ENCODE data around the gene PIGS. TPM values are rescaled to one million over a fixed set of nuclear protein-coding genes. Genes with fewer than 3 reads are reported as not detected.

Gene PIGS
- total RNA-seq, 2 experiments from 2014 or later = 73.8 to 76.4 TPM

GRCh38 chr17:28513476-28513875, 57.8 kb downstream of the PIGS start:
- POLR2A ChIA-PET = no interaction called here

GRCh38 chr17:28511858-28512461, 59.4 kb downstream of the PIGS start:
- POLR2A ChIA-PET = no interaction called here
- Mint-ChIP-seq H3K27ac (no peak overlapping the region), H3K9me3 (no peaks in the 10 kb centered on the region), H3K4me1 (ENCODE audit: low read depth) (no peaks in the 10 kb centered on the region), H3K4me3 (no peak overlapping the region), H3K36me3 (ENCODE audit: low read depth) (no peaks in the 10 kb centered on the region), H3K27me3 (peaks cover 40% of the 10 kb centered on the region)
- H3K36me3 ChIP-seq (ENCODE audit: insufficient read depth, low read length) = no peaks in the 10 kb centered on the region
- intact Hi-C loops (cut with DNase I, micrococcal nuclease) = no loop called here
- no peak for TF ChIP-seq CTCF (IDR thresholded peaks at IDR 0.05)
- H3K27me3 ChIP-seq (ENCODE audit: control insufficient read depth in 1 of 2, insufficient read depth in 2 of 2, low read length in 2 of 2) = peaks cover 7 to 16% of the 10 kb centered on the region in 2 experiments
- CTCF ChIA-PET = no interaction called here
- no peak for ATAC-seq (ENCODE audit: poor library complexity)
- no peaks in the 10 kb centered on the region for H3K9me3 ChIP-seq (ENCODE audit: control insufficient read depth in 1 of 2, insufficient read depth in 1 of 2, low read length in 2 of 2)
- H3K4me3 ChIP-seq (ENCODE audit: low read length) = no peak overlapping the region
- no peak for DNase-seq
- H3K4me1 ChIP-seq (ENCODE audit: insufficient read depth, low read length) = no peaks in the 10 kb centered on the region
- no peak overlapping the region for H3K27ac ChIP-seq (ENCODE audit: low read depth in 1 of 2, low read length in 2 of 2)

More at GRCh38 chr17:28513476-28513875, 57.8 kb downstream of the PIGS start:
- no peak for TF ChIP-seq CTCF (IDR thresholded peaks at IDR 0.05)
- peaks cover 36% of the 10 kb centered on the region for H3K27me3 Mint-ChIP-seq
- CTCF ChIA-PET = no interaction called here
- no peaks in the 10 kb centered on the region for H3K36me3 Mint-ChIP-seq (ENCODE audit: low read depth)
- H3K27ac Mint-ChIP-seq = no peak overlapping the region
- Histone ChIP-seq H3K27ac (ENCODE audit: low read depth in 1 of 2, low read length in 2 of 2) (no peak overlapping the region), H3K4me3 (ENCODE audit: low read length) (no peak overlapping the region), H3K36me3 (ENCODE audit: insufficient read depth, low read length) (no peaks in the 10 kb centered on the region), H3K9me3 (ENCODE audit: control insufficient read depth in 1 of 2, insufficient read depth in 1 of 2, low read length in 2 of 2) (no peaks in the 10 kb centered on the region), H3K4me1 (ENCODE audit: insufficient read depth, low read length) (no peaks in the 10 kb centered on the region), H3K27me3 (ENCODE audit: control insufficient read depth in 1 of 2, insufficient read depth in 2 of 2, low read length in 2 of 2) (peaks cover 7 to 12% of the 10 kb centered on the region in 2 experiments)
- intact Hi-C loops (cut with DNase I, micrococcal nuclease) = no loop called here
- no peak overlapping the region for H3K4me3 Mint-ChIP-seq
- no peaks in the 10 kb centered on the region for H3K9me3 Mint-ChIP-seq
- ATAC-seq (ENCODE audit: poor library complexity) (no peak), DNase-seq (no peak)
- no peaks in the 10 kb centered on the region for H3K4me1 Mint-ChIP-seq (ENCODE audit: low read depth)

GRCh38 chr17:28509789-28510188, 61.5 kb downstream of the PIGS start:
- Mint-ChIP-seq H3K4me3 (no peak overlapping the region), H3K27me3 (peaks cover 48% of the 10 kb centered on the region), H3K9me3 (no peaks in the 10 kb centered on the region), H3K4me1 (ENCODE audit: low read depth) (no peaks in the 10 kb centered on the region), H3K36me3 (ENCODE audit: low read depth) (no peaks in the 10 kb centered on the region), H3K27ac (no peak overlapping the region)
- ChIA-PET CTCF (no interaction called here), POLR2A (no interaction called here)
- H3K4me3 ChIP-seq (ENCODE audit: low read length) = no peak overlapping the region
- intact Hi-C loops (cut with DNase I, micrococcal nuclease) = no loop called here
- no peaks in the 10 kb centered on the region for H3K4me1 ChIP-seq (ENCODE audit: insufficient read depth, low read length)
- H3K36me3 ChIP-seq (ENCODE audit: insufficient read depth, low read length) = no peaks in the 10 kb centered on the region
- H3K27me3 ChIP-seq (ENCODE audit: control insufficient read depth in 1 of 2, insufficient read depth in 2 of 2, low read length in 2 of 2) = peaks cover 7 to 21% of the 10 kb centered on the region in 2 experiments
- no peaks in the 10 kb centered on the region for H3K9me3 ChIP-seq (ENCODE audit: control insufficient read depth in 1 of 2, insufficient read depth in 1 of 2, low read length in 2 of 2)
- DNase-seq (peak in 2 of 14 experiments; percentile 41 to 49), ATAC-seq (ENCODE audit: poor library complexity) (no peak)
- no peak overlapping the region for H3K27ac ChIP-seq (ENCODE audit: low read depth in 1 of 2, low read length in 2 of 2)
- TF ChIP-seq CTCF (IDR thresholded peaks at IDR 0.05) = no peak
